Omental fat pad (tissue), 4 donors: ENCODE measurements around the gene BANP. TPM values are rescaled to one million over a fixed set of nuclear protein-coding genes. Genes with fewer than 3 reads are reported as not detected.
"Not testable (repeated sequence)": the region's sequence is repeated elsewhere in the genome, so short reads cannot be mapped to it uniquely, and the experiment has no call there.

ENCODE experiments used
- ATAC-seq: fragments of 150-250 bp; one replicate; pipeline ENCODE4 v1.9.1; 2016; ENCODE audit warnings: mild to moderate bottlenecking, moderate library complexity; ENCODE audit not compliant: low FRiP score
- DNase-seq: peaks from one replicate; pipeline ENCODE4 v3.0.0-alpha.2; 2019; ENCODE audit warnings: low spot score
- total RNA-seq, 4 donors: library from RNA; depleted of rRNA; stranded (reverse); fragments of >200 nt; gene quantifications; one replicate each; pipeline ENCODE4 v1.1.0, GENCODE V29; 2016
- TF ChIP-seq, protein P1 (sequence below), 3 donors: fragments of 450-650 bp; IDR thresholded peaks; one replicate each; pipeline ENCODE4 v1.5.1; 2016 to 2017; ENCODE audit warnings: antibody characterized with exemption in 3 of 3, mild to moderate bottlenecking in 3 of 3, moderate library complexity in 2 of 3

BANP gene
- total RNA-seq, 4 donors from 2014 or later = 20.5 to 35.8 (median 24.6) TPM

DNA sequence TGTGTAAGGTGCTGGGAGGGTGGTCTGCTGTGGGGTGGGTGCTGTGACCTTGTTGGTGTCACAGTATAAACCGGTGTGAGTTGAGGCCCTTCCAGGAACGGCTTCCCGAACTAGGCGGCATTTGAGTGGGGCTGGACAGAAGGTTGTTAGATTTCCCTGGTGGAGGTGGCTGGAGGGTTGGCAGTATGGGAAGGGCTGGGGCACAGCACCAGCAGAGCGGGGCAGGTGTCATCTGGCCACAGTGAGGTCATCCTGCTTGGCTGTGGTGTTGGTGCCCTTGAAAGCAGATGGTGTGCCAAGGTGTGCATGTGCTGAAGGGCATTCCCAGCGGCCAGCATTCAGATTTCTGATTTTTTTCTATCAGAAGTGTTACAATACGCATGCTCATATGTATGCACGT, 28.1 kb downstream of the BANP start:
- no peak for DNase-seq
- ATAC-seq = no peak
- TF ChIP-seq, protein P1, sequence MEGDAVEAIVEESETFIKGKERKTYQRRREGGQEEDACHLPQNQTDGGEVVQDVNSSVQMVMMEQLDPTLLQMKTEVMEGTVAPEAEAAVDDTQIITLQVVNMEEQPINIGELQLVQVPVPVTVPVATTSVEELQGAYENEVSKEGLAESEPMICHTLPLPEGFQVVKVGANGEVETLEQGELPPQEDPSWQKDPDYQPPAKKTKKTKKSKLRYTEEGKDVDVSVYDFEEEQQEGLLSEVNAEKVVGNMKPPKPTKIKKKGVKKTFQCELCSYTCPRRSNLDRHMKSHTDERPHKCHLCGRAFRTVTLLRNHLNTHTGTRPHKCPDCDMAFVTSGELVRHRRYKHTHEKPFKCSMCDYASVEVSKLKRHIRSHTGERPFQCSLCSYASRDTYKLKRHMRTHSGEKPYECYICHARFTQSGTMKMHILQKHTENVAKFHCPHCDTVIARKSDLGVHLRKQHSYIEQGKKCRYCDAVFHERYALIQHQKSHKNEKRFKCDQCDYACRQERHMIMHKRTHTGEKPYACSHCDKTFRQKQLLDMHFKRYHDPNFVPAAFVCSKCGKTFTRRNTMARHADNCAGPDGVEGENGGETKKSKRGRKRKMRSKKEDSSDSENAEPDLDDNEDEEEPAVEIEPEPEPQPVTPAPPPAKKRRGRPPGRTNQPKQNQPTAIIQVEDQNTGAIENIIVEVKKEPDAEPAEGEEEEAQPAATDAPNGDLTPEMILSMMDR (IDR thresholded peaks at IDR 0.05) = no peak

DNA sequence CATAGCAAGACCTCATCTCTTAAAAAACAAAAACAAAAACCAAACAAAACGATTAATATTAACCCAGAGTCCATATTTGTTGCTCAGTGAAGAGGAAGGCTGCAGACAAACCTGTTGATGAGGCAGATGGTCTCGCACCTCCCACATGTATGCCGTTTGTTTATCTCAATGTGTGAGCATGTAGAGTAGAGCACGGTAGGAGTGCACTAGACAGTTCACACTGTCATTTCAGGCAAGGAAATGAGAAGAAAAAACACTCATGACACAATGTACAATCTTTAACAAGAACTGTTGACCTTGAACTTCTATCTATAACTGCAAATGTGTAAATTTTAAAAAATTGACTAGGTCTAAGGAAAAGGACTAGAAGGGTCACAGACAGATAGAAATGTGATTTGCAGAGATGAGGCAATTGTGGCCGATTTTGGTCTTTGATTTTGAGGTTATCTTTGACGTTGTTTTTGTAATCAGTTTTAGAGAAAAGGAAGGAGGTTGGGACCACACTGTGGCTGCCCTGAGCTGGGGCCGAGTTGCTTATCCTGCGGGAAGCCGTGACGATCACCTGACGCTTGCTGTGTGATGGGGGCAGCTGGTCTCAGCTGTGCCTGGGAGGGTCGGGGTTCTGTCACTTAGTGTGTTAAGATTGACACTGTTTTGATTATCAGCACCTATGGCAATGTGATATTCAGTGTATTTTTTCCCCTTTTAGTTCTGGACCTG, 28.8 kb downstream of the BANP start:
- ATAC-seq, DNase-seq: not testable (repeated sequence)

- DNase-seq, ATAC-seq: not testable (repeated sequence)
These were observed 30.1 kb downstream of the BANP start for GRCh38 chr16:87981376-87981775.

GRCh38 chr16:87982581-87983041, 31.4 kb downstream of the BANP start:
- TF ChIP-seq, protein P1 (IDR thresholded peaks at IDR 0.05) = no peak
- DNase-seq = no peak
- peak; percentile 81 for ATAC-seq

- DNase-seq = not testable (repeated sequence)
- peak; percentile 38 for ATAC-seq
These were observed 32.0 kb downstream of the BANP start for GRCh38 chr16:87983072-87983736.

DNA sequence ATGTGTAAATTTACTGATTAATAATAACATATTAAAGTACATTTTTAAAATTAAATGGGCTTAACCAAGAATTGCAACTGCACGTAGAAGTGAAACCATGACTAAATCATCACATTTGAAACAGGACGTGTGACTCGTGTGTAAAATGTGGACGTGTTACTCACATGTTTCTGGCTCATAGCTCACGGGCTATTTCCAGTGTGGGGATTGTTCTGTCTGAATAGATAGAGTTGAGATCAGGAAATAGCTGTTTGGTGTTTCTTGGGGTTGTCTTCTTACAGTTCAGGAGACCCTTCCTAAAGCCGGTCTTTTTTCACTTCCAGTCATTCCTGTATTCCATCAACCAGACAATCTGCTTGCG, 32.5 kb downstream of the BANP start:
- not testable (repeated sequence) for ATAC-seq, DNase-seq

DNA sequence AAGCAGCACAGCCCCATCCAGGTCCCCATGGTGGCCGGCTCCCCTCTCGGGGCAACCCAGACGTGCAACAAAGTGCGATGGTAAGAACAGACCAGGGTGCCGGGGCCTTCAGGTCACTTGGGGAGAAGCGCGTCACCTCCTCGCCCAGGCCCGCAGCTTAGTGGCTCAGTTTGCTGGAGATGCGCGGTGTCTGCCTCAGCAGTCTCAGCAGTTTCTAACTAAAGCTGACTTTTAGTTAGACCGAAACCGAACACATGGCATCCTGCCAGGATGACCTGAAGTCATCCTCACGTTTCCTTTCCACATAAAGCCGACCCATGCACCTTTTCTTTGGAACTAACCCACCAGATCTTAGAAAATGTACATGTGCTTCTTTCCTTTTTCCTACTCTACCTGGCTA, 32.9 kb downstream of the BANP start:
- not testable (repeated sequence) for ATAC-seq, DNase-seq

DNA sequence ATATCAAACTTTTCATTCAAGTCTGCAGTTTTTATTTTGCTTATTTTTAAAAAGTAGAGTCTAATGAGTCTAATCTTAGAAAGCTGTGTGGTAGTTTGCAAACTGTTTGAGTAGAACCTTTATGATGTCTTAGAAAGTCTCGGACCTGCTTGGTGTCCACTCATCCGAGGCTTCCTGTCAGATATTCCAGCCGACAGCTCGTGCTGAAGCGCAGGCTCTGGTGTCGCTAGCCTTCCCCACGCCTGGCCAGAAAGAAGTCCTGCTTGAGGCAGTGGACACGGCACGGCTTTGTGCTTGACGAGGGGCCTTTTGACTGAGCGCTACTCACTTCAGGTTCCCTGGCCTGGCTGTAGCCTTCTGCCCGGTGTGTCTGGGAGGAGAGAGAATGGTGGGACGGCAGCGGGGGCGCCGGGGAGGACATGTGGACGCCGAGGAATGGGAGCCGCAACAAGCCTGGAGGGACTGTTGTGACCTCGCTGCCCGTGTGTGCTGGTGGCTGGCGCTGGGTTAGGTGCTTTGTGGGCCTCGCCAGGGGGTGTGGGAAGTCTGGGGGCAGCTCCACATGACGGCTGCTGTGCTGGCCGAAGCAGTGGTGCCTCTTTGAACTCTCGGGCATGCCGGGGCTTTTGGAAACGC, 33.5 kb downstream of the BANP start:
- ATAC-seq = no peak
- TF ChIP-seq, protein P1 (IDR thresholded peaks at IDR 0.05) = no peak
- DNase-seq = no peak

DNA sequence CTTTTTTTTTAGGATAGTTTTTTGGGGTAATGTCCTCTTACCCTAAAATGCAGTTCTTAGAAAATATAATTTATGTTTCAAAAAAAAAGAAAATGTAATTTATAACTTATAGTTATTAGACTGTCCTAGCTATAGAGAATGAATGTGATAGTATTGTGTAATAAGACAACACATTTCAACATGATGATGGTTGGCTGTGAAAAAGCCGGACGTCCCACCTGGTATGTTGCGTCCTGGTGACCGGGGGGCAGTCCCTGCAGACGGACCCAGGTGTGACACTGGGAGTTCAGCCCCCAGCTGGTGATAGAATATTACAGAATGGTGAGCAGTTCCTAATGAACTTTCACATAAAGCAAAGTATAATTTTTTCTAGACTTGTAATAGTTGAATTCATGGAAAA, 34.3 kb downstream of the BANP start:
- DNase-seq, ATAC-seq: not testable (repeated sequence)

GRCh38 chr16:87986361-87986849, 35.2 kb downstream of the BANP start:
- not testable (repeated sequence) for ATAC-seq, DNase-seq

- not testable (repeated sequence) for DNase-seq, ATAC-seq
These were observed 37.4 kb downstream of the BANP start for GRCh38 chr16:87988596-87988995.

- not testable (repeated sequence) for ATAC-seq, DNase-seq
These were observed 39.0 kb downstream of the BANP start for GRCh38 chr16:87990254-87990653.

GRCh38 chr16:87992142-87992541, 40.9 kb downstream of the BANP start:
- not testable (repeated sequence) for DNase-seq, ATAC-seq
